Measurements from ENCODE around the gene CBLN3.
"Not testable (repeated sequence)": the region's sequence is repeated elsewhere in the genome, so short reads cannot be mapped to it uniquely, and the experiment has no call there.

CBLN3 gene

GRCh38 chr14:24458736-24459135 lies 29.3 kb upstream of the CBLN3 start:
- H3K4me3 ChIP-seq (ENCODE audit: extremely low read depth, insufficient read depth, low read length, poor library complexity, severe bottlenecking), result no peak overlapping the region
- H3K27ac ChIP-seq (ENCODE audit: low read depth, low read length, severe bottlenecking), result no peak overlapping the region
- H3K4me1 ChIP-seq (ENCODE audit: control insufficient read depth, insufficient read depth, low read length, poor library complexity, severe bottlenecking), result no peaks in the 10 kb centered on the region
- WGBS, 2 experiments (ENCODE audit: insufficient coverage in 2 of 2), result 100% methylated on average over 1 of the region's 1 CpG
- H3K9me3 ChIP-seq (ENCODE audit: control insufficient read depth, low read length), result peaks cover 6% of the 10 kb centered on the region
- peaks cover 4% of the 10 kb centered on the region for H3K36me3 ChIP-seq (ENCODE audit: control insufficient read depth, insufficient read depth, low read length)

- H3K4me1 ChIP-seq (ENCODE audit: control insufficient read depth, insufficient read depth, low read length, poor library complexity, severe bottlenecking), result no peaks in the 10 kb centered on the region
- H3K4me3 ChIP-seq (ENCODE audit: extremely low read depth, insufficient read depth, low read length, poor library complexity, severe bottlenecking), result no peak overlapping the region
- H3K9me3 ChIP-seq (ENCODE audit: control insufficient read depth, low read length), result peaks cover 6% of the 10 kb centered on the region
- peaks cover 4% of the 10 kb centered on the region for H3K36me3 ChIP-seq (ENCODE audit: control insufficient read depth, insufficient read depth, low read length)
- H3K27ac ChIP-seq (ENCODE audit: low read depth, low read length, severe bottlenecking), result no peak overlapping the region
These were observed 27.5 kb upstream of the CBLN3 start for GRCh38 chr14:24456980-24457379.

- not testable (repeated sequence) for H3K36me3 ChIP-seq (ENCODE audit: control insufficient read depth, insufficient read depth, low read length); H3K4me1 ChIP-seq (ENCODE audit: control insufficient read depth, insufficient read depth, low read length, poor library complexity, severe bottlenecking); H3K27ac ChIP-seq (ENCODE audit: low read depth, low read length, severe bottlenecking); H3K9me3 ChIP-seq (ENCODE audit: control insufficient read depth, low read length); H3K4me3 ChIP-seq (ENCODE audit: extremely low read depth, insufficient read depth, low read length, poor library complexity, severe bottlenecking)
- no CpG with 5 or more reads among the region's 2 CpGs for WGBS, 2 experiments (ENCODE audit: insufficient coverage in 2 of 2)
These were observed 21.4 kb upstream of the CBLN3 start for GRCh38 chr14:24450828-24451227.

GRCh38 chr14:24443053-24443665 lies 13.7 kb upstream of the CBLN3 start:
- H3K36me3 ChIP-seq (ENCODE audit: control insufficient read depth, insufficient read depth, low read length), result peaks cover 35% of the 10 kb centered on the region
- WGBS, 2 experiments (ENCODE audit: insufficient coverage in 2 of 2), result 7 to 8% methylated on average over 5 of the region's 7 CpGs
- H3K4me3 ChIP-seq (ENCODE audit: extremely low read depth, insufficient read depth, low read length, poor library complexity, severe bottlenecking), result peak overlapping the region; percentile 75
- H3K9me3 ChIP-seq (ENCODE audit: control insufficient read depth, low read length), result no peaks in the 10 kb centered on the region
- H3K4me1 ChIP-seq (ENCODE audit: control insufficient read depth, insufficient read depth, low read length, poor library complexity, severe bottlenecking), result peaks cover 14% of the 10 kb centered on the region
- H3K27ac ChIP-seq (ENCODE audit: low read depth, low read length, severe bottlenecking), result peak overlapping the region; percentile 43

DNA sequence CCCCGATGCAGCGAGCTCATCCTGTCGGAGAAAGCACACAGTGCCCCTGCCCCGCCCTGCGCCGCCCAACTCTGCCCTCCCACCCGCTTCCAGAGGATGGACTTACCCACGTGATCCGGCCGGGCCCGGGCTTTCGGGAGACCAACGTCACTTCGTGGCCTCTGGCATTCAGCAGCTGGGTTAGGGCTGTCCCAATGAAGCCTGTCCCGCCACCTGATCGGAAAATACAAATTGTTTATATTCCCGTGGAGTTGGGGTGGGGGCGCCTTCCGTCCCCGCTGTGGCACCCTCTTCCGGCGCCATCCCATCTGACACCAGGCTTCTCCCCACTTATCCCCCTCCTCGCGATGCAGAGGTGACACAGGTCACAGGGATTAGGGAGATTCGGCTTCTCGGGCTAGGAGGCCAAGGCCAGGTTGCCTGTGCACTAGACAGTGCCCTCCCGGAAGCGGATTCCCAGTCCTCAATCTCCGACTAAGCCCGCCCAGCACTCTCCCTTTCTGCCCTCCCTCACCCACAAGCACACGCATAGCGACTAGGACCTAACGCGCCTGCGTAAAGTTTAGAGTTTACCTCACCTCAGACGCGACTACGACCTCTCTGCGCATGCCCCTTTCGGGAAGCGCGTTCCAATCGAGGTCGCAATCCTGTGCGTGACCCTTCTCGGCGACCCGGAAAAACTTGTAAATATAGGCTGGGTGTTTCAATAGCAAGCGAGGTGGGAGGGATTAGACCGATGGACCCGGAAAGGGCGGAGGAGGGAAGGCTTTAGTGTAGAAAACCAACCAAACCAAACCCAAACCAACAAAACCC lies 13.0 kb upstream of the CBLN3 start, which contains the start of gene SDR39U1:
Gene SDR39U1 (minus strand): TSS at position 537 of the 813 bp plus-strand sequence. CDS start 7 bp downstream, at position 530.
- Histone ChIP-seq H3K4me3 (ENCODE audit: extremely low read depth, insufficient read depth, low read length, poor library complexity, severe bottlenecking) (peak within 1 kb of the TSS; percentile 75), H3K4me1 (ENCODE audit: control insufficient read depth, insufficient read depth, low read length, poor library complexity, severe bottlenecking) (peaks cover 14% of the 10 kb centered on the region)
- 0% methylated on average over 30 to 33 of the region's 52 CpGs for WGBS, 2 experiments (ENCODE audit: insufficient coverage in 2 of 2)

DNA sequence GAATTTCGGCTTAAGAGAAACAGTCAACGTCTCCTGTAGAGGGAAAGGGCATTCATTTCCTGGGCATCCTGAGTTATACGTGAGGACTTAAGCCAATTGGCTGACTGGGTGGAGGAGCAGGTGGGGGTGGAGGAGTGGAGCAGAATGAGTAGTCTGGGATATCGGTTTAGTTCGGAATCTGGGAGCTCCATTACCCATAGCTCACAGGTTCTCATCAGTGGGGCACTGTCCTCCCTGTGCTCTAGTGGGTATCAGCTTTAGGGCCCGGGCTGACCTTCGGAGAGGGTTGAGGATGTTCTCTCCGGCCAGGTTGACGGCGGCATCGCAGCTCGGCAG lies 12.4 kb upstream of the CBLN3 start:
- Histone ChIP-seq H3K36me3 (ENCODE audit: control insufficient read depth, insufficient read depth, low read length) (peaks cover 48% of the 10 kb centered on the region), H3K9me3 (ENCODE audit: control insufficient read depth, low read length) (no peaks in the 10 kb centered on the region), H3K27ac (ENCODE audit: low read depth, low read length, severe bottlenecking) (peak overlapping the region; percentile 99), H3K4me1 (ENCODE audit: control insufficient read depth, insufficient read depth, low read length, poor library complexity, severe bottlenecking) (peaks cover 18% of the 10 kb centered on the region), H3K4me3 (ENCODE audit: extremely low read depth, insufficient read depth, low read length, poor library complexity, severe bottlenecking) (peak overlapping the region; percentile 75)
- 0% methylated on average over 4 to 9 of the region's 12 CpGs for WGBS, 2 experiments (ENCODE audit: insufficient coverage in 2 of 2)

More for the DNA sequence above, 13.0 kb upstream of the CBLN3 start, which contains the start of gene SDR39U1:
- H3K36me3 ChIP-seq (ENCODE audit: control insufficient read depth, insufficient read depth, low read length), result peaks cover 42% of the 10 kb centered on the region
- no peaks in the 10 kb centered on the region for H3K9me3 ChIP-seq (ENCODE audit: control insufficient read depth, low read length)
- peak within 1 kb of the TSS; percentile 99 for H3K27ac ChIP-seq (ENCODE audit: low read depth, low read length, severe bottlenecking)

GRCh38 chr14:24441485-24441884 lies 12.0 kb upstream of the CBLN3 start:
- no peaks in the 10 kb centered on the region for H3K9me3 ChIP-seq (ENCODE audit: control insufficient read depth, low read length)
- H3K36me3 ChIP-seq (ENCODE audit: control insufficient read depth, insufficient read depth, low read length), result peaks cover 45% of the 10 kb centered on the region
- H3K27ac ChIP-seq (ENCODE audit: low read depth, low read length, severe bottlenecking), result peak overlapping the region; percentile 99
- WGBS, 2 experiments (ENCODE audit: insufficient coverage in 2 of 2), result 33 to 52% methylated on average over 3 to 5 of the region's 5 CpGs
- H3K4me1 ChIP-seq (ENCODE audit: control insufficient read depth, insufficient read depth, low read length, poor library complexity, severe bottlenecking), result peaks cover 18% of the 10 kb centered on the region
- peak overlapping the region; percentile 75 for H3K4me3 ChIP-seq (ENCODE audit: extremely low read depth, insufficient read depth, low read length, poor library complexity, severe bottlenecking)

GRCh38 chr14:24440606-24441399 lies 11.3 kb upstream of the CBLN3 start:
- 99 to 100% methylated on average over 6 of the region's 8 CpGs for WGBS, 2 experiments (ENCODE audit: insufficient coverage in 2 of 2)
- no peaks in the 10 kb centered on the region for H3K9me3 ChIP-seq (ENCODE audit: control insufficient read depth, low read length)
- no peak overlapping the region for H3K27ac ChIP-seq (ENCODE audit: low read depth, low read length, severe bottlenecking)
- peaks cover 46% of the 10 kb centered on the region for H3K36me3 ChIP-seq (ENCODE audit: control insufficient read depth, insufficient read depth, low read length)
- no peak overlapping the region for H3K4me3 ChIP-seq (ENCODE audit: extremely low read depth, insufficient read depth, low read length, poor library complexity, severe bottlenecking)
- peaks cover 18% of the 10 kb centered on the region for H3K4me1 ChIP-seq (ENCODE audit: control insufficient read depth, insufficient read depth, low read length, poor library complexity, severe bottlenecking)

DNA sequence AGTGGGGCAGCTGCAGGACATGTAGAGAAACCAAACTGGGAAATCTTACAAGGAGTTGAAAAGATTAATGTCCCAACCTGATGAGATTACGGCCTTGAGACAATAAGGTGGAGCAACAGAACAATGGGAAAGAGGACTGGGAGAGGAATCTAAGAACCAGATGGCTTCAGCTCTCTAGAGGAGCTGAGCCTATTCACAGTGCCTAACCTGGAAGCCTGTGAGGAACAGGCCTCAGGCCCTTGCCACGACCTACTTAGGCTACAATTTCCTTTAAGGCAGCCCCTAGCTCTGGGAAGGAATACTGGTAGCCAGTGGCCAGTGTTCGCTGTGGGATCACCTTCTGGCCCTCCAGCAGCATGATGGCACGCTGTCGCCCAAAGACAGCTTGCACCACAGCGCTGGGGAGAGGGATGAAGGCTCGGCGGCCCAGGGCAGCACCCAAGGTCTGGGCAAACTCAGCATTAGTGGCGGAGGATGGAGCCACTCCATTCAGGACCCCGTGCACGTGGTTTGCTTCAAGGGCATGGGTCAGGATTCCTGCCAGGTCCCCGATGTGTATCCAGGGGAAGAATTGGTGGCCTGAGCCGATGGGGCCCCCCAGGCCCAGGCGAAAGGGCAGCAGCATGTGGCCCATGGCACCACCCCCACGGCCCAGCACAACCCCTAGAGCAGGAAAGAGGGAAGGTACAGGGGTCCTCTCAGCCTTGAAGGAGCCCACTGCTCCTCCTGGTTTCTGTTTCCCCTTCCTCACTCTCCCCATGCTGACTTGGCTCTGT lies 10.6 kb upstream of the CBLN3 start:
- H3K4me3 ChIP-seq (ENCODE audit: extremely low read depth, insufficient read depth, low read length, poor library complexity, severe bottlenecking), result no peak overlapping the region
- 90% methylated on average over 12 to 14 of the region's 15 CpGs for WGBS, 2 experiments (ENCODE audit: insufficient coverage in 2 of 2)
- peaks cover 18% of the 10 kb centered on the region for H3K4me1 ChIP-seq (ENCODE audit: control insufficient read depth, insufficient read depth, low read length, poor library complexity, severe bottlenecking)
- peaks cover 52% of the 10 kb centered on the region for H3K36me3 ChIP-seq (ENCODE audit: control insufficient read depth, insufficient read depth, low read length)
- H3K9me3 ChIP-seq (ENCODE audit: control insufficient read depth, low read length), result no peaks in the 10 kb centered on the region
- no peak overlapping the region for H3K27ac ChIP-seq (ENCODE audit: low read depth, low read length, severe bottlenecking)

- H3K4me1 ChIP-seq (ENCODE audit: control insufficient read depth, insufficient read depth, low read length, poor library complexity, severe bottlenecking), result peaks cover 18% of the 10 kb centered on the region
- peaks cover 58% of the 10 kb centered on the region for H3K36me3 ChIP-seq (ENCODE audit: control insufficient read depth, insufficient read depth, low read length)
- no peaks in the 10 kb centered on the region for H3K9me3 ChIP-seq (ENCODE audit: control insufficient read depth, low read length)
- no peak overlapping the region for H3K4me3 ChIP-seq (ENCODE audit: extremely low read depth, insufficient read depth, low read length, poor library complexity, severe bottlenecking)
- no peak overlapping the region for H3K27ac ChIP-seq (ENCODE audit: low read depth, low read length, severe bottlenecking)
- 100% methylated on average over 1 of the region's 1 CpG; no CpG with 5 or more reads in 1 of the 2 experiments for WGBS, 2 experiments (ENCODE audit: insufficient coverage in 2 of 2)
These were observed 9.8 kb upstream of the CBLN3 start for GRCh38 chr14:24439257-24439656.

All from mesodermal cell (in vitro differentiated cells).